Immature natural killer cell (primary cell): Measurements from ENCODE around the gene TH. TPM values are rescaled to one million over a fixed set of nuclear protein-coding genes. Genes with fewer than 3 reads are reported as not detected.
"Not testable (repeated sequence)": the region's sequence is repeated elsewhere in the genome, so short reads cannot be mapped to it uniquely, and the experiment has no call there.

Source experiments
- DNase-seq, 3 donors: peaks; one replicate each; pipeline ENCODE4 v3.0.0; 2022; ENCODE audit warnings: mixed read lengths in 1 of 3
- H3K27ac Mint-ChIP-seq, 6 donors: one replicate each; pipeline ENCODE4 v1.8.0; 2020; ENCODE audit warnings: mixed read lengths in 6 of 6, mild to moderate bottlenecking in 5 of 6, inconsistent platforms in 4 of 6, moderate library complexity in 3 of 6
- H3K27me3 Mint-ChIP-seq, 3 donors: one replicate each; pipeline ENCODE4 v1.8.0; 2020 to 2021; ENCODE audit warnings: low read depth in 3 of 3, mild to moderate bottlenecking in 3 of 3, mixed read lengths in 3 of 3, moderate library complexity in 3 of 3, inconsistent platforms in 1 of 3
- H3K36me3 Mint-ChIP-seq, 3 donors: one replicate each; pipeline ENCODE4 v1.8.0; 2020; ENCODE audit warnings: mixed read lengths in 3 of 3, inconsistent platforms in 2 of 3, mild to moderate bottlenecking in 2 of 3
- H3K4me1 Mint-ChIP-seq, 2 donors: one replicate each; pipeline ENCODE4 v1.8.0; 2020; ENCODE audit warnings: inconsistent platforms in 2 of 2, mild to moderate bottlenecking in 2 of 2, mixed read lengths in 2 of 2, moderate library complexity in 1 of 2
- H3K4me3 Mint-ChIP-seq, 5 donors: one replicate each; pipeline ENCODE4 v1.8.0; 2020; ENCODE audit warnings: mild to moderate bottlenecking in 5 of 5, mixed read lengths in 5 of 5, inconsistent platforms in 3 of 5, moderate library complexity in 3 of 5
- H3K9me3 Mint-ChIP-seq, 6 donors: one replicate each; pipeline ENCODE4 v1.8.0; 2020; ENCODE audit warnings: mild to moderate bottlenecking in 6 of 6, mixed read lengths in 6 of 6, inconsistent platforms in 4 of 6, moderate library complexity in 3 of 6
- polyA plus RNA-seq, 3 donors: library from polyadenylated mRNA; unstranded; fragments of 300-500 nt; fragmentation: Illumina TruSeq; gene quantifications; one replicate each; pipeline ENCODE4 v1.2.3, GENCODE V29; 2021

Gene TH
- polyA plus RNA-seq, 3 donors from 2014 or later, result not detected

GRCh38 chr11:2186669-2187279, 15.2 kb upstream of the TH start:
- no peaks in the 10 kb centered on the region for H3K9me3 Mint-ChIP-seq
- peaks cover 2 to 13% (median 3%) of the 10 kb centered on the region in 3 donors for H3K27me3 Mint-ChIP-seq
- H3K4me3 Mint-ChIP-seq, result no peak overlapping the region
- DNase-seq, result peak; percentile 34 to 52 (median 51)
- peaks cover 0 to 1% of the 10 kb centered on the region in 2 donors for H3K4me1 Mint-ChIP-seq
- no peak overlapping the region for H3K27ac Mint-ChIP-seq
- H3K36me3 Mint-ChIP-seq, result no peaks in the 10 kb centered on the region

- Mint-ChIP-seq H3K4me3 (peak overlapping the region in 1 of 5 donors; percentile 36), H3K27me3 (peaks cover 2 to 9% (median 3%) of the 10 kb centered on the region in 3 donors), H3K9me3 (no peaks in the 10 kb centered on the region), H3K36me3 (no peaks in the 10 kb centered on the region), H3K27ac (no peak overlapping the region), H3K4me1 (peaks cover 0 to 1% of the 10 kb centered on the region in 2 donors)
- DNase-seq, result no peak
Measured at GRCh38 chr11:2185324-2186085, 13.9 kb upstream of the TH start.

- Mint-ChIP-seq H3K4me3 (no peak overlapping the region), H3K27ac (no peak overlapping the region), H3K36me3 (no peaks in the 10 kb centered on the region), H3K9me3 (no peaks in the 10 kb centered on the region), H3K4me1 (peaks cover 0 to 1% of the 10 kb centered on the region in 2 donors), H3K27me3 (peaks cover 2 to 6% (median 2%) of the 10 kb centered on the region in 3 donors)
- no peak for DNase-seq
Measured at GRCh38 chr11:2182692-2183474, 11.3 kb upstream of the TH start.

- no peak for DNase-seq
- Mint-ChIP-seq H3K4me1 (peaks cover 0 to 1% of the 10 kb centered on the region in 2 donors), H3K36me3 (no peaks in the 10 kb centered on the region), H3K27me3 (peaks cover 2 to 6% (median 2%) of the 10 kb centered on the region in 3 donors), H3K9me3 (no peaks in the 10 kb centered on the region), H3K4me3 (no peak overlapping the region), H3K27ac (no peak overlapping the region)
Measured at GRCh38 chr11:2182075-2182474, 10.5 kb upstream of the TH start.

GRCh38 chr11:2180789-2181370, 9.3 kb upstream of the TH start:
- no peaks in the 10 kb centered on the region for H3K9me3 Mint-ChIP-seq
- H3K27ac Mint-ChIP-seq, result no peak overlapping the region
- peaks cover 0 to 3% (median 3%) of the 10 kb centered on the region in 3 donors for H3K27me3 Mint-ChIP-seq
- no peaks in the 10 kb centered on the region for H3K36me3 Mint-ChIP-seq
- peaks cover 0 to 1% of the 10 kb centered on the region in 2 donors for H3K4me1 Mint-ChIP-seq
- no peak for DNase-seq
- no peak overlapping the region for H3K4me3 Mint-ChIP-seq

GRCh38 chr11:2180347-2180746, 8.7 kb upstream of the TH start:
- Mint-ChIP-seq H3K9me3 (no peaks in the 10 kb centered on the region), H3K27me3 (peaks cover 0 to 3% (median 3%) of the 10 kb centered on the region in 3 donors), H3K4me1 (peaks cover 0 to 1% of the 10 kb centered on the region in 2 donors), H3K36me3 (no peaks in the 10 kb centered on the region), H3K4me3 (no peak overlapping the region), H3K27ac (no peak overlapping the region)
- no peak for DNase-seq

GRCh38 chr11:2179516-2179915, 7.9 kb upstream of the TH start:
- Mint-ChIP-seq H3K4me1 (peaks cover 0 to 1% of the 10 kb centered on the region in 2 donors), H3K9me3 (no peaks in the 10 kb centered on the region), H3K27ac (no peak overlapping the region), H3K27me3 (peaks cover 0 to 1% (median 0%) of the 10 kb centered on the region in 3 donors), H3K4me3 (no peak overlapping the region), H3K36me3 (no peaks in the 10 kb centered on the region)
- no peak for DNase-seq

- H3K9me3 Mint-ChIP-seq, result no peaks in the 10 kb centered on the region
- H3K27ac Mint-ChIP-seq, result no peak overlapping the region
- no peak overlapping the region for H3K4me3 Mint-ChIP-seq
- H3K4me1 Mint-ChIP-seq, result peaks cover 0 to 1% of the 10 kb centered on the region in 2 donors
- no peak for DNase-seq
- H3K36me3 Mint-ChIP-seq, result no peaks in the 10 kb centered on the region
- peaks cover 0 to 1% (median 0%) of the 10 kb centered on the region in 3 donors for H3K27me3 Mint-ChIP-seq
Measured at GRCh38 chr11:2178906-2179494, 7.4 kb upstream of the TH start.

GRCh38 chr11:2178055-2178773, 6.6 kb upstream of the TH start:
- not testable (repeated sequence) for DNase-seq, H3K4me3 Mint-ChIP-seq, H3K4me1 Mint-ChIP-seq, H3K36me3 Mint-ChIP-seq, H3K9me3 Mint-ChIP-seq, H3K27ac Mint-ChIP-seq, H3K27me3 Mint-ChIP-seq

- no peak overlapping the region for H3K27ac Mint-ChIP-seq
- no peaks in the 10 kb centered on the region for H3K4me1 Mint-ChIP-seq
- H3K36me3 Mint-ChIP-seq, result no peaks in the 10 kb centered on the region
- H3K4me3 Mint-ChIP-seq, result no peak overlapping the region
- no peak for DNase-seq
- peaks cover 0 to 1% (median 0%) of the 10 kb centered on the region in 3 donors for H3K27me3 Mint-ChIP-seq
- H3K9me3 Mint-ChIP-seq, result no peaks in the 10 kb centered on the region
Measured at GRCh38 chr11:2177076-2177475, 5.5 kb upstream of the TH start.

GRCh38 chr11:2176389-2176900, 4.8 kb upstream of the TH start:
- Mint-ChIP-seq H3K27me3 (peaks cover 0 to 1% (median 0%) of the 10 kb centered on the region in 3 donors), H3K4me3 (no peak overlapping the region), H3K4me1 (no peaks in the 10 kb centered on the region), H3K27ac (no peak overlapping the region), H3K36me3 (no peaks in the 10 kb centered on the region), H3K9me3 (no peaks in the 10 kb centered on the region)
- no peak for DNase-seq

- no peaks in the 10 kb centered on the region for H3K4me1 Mint-ChIP-seq
- H3K4me3 Mint-ChIP-seq, result no peak overlapping the region
- H3K36me3 Mint-ChIP-seq, result no peaks in the 10 kb centered on the region
- no peak for DNase-seq
- H3K27ac Mint-ChIP-seq, result no peak overlapping the region
- H3K9me3 Mint-ChIP-seq, result no peaks in the 10 kb centered on the region
- H3K27me3 Mint-ChIP-seq, result peaks cover 0 to 1% (median 0%) of the 10 kb centered on the region in 3 donors
Measured at GRCh38 chr11:2175659-2176058, 4.0 kb upstream of the TH start.

- Mint-ChIP-seq H3K4me3 (no peak overlapping the region), H3K4me1 (no peaks in the 10 kb centered on the region), H3K9me3 (no peaks in the 10 kb centered on the region), H3K27me3 (peaks cover 0 to 1% (median 0%) of the 10 kb centered on the region in 3 donors), H3K27ac (no peak overlapping the region), H3K36me3 (no peaks in the 10 kb centered on the region)
- DNase-seq, result no peak
Measured at GRCh38 chr11:2174361-2174760, 2.7 kb upstream of the TH start.
